ENCODE data around the gene CEP164.

DNA sequence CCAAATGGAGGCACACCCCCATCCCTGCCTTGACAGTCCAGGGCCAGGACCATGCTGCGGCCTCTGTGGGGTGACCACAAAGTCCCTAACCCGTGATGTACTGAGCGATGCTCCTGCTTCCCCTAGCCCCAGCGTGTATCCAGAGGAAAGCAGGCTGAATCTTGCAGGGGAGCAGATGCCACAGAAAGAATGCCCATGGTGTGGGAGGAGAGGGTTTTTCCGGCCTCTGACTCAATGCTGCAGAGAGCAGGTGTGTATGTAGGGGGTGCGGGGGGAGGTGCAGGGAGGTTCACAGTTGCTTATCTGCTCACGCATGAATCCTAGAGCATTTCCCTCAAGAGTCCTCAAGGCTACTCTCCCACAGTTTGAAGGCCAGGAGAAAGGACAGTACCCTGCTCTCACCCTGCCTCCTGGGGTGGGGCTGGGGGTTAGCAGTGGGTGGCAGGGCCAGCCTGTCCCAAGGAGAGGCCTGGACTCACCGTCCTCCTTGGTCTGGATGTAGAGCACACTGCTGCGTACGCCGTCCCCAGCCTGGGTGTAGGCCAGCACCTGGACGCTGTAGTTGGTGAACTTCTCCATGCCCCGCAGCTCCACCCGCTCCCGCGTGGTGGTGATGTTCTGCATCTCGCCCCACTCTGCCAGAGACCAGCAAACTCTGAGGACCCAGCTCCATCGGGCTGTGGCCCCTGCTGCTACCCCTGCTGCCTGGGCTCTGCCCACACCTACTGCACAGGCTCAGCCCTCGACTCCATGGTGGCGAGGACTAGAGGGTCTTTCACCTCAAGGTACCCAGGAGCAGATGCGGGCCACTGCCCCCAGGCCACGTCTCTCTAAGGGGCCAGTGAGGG, 130.8 kb downstream of the CEP164 start:
- TF ChIP-seq, protein P1, sequence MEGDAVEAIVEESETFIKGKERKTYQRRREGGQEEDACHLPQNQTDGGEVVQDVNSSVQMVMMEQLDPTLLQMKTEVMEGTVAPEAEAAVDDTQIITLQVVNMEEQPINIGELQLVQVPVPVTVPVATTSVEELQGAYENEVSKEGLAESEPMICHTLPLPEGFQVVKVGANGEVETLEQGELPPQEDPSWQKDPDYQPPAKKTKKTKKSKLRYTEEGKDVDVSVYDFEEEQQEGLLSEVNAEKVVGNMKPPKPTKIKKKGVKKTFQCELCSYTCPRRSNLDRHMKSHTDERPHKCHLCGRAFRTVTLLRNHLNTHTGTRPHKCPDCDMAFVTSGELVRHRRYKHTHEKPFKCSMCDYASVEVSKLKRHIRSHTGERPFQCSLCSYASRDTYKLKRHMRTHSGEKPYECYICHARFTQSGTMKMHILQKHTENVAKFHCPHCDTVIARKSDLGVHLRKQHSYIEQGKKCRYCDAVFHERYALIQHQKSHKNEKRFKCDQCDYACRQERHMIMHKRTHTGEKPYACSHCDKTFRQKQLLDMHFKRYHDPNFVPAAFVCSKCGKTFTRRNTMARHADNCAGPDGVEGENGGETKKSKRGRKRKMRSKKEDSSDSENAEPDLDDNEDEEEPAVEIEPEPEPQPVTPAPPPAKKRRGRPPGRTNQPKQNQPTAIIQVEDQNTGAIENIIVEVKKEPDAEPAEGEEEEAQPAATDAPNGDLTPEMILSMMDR (IDR thresholded peaks at IDR 0.05 in 2 of 3, conservative IDR thresholded peaks at IDR 0.05 in 1 of 3; ENCODE audit: borderline replicate concordance in 1 of 3, insufficient read depth in 1 of 3, low read depth in 2 of 3, low read length in 2 of 3) = no peak
- TF ChIP-seq POLR2A (IDR thresholded peaks at IDR 0.05; ENCODE audit: borderline replicate concordance, extremely low read depth, insufficient read depth, insufficient read length) (no peak), EZH2phosphoT487 (IDR thresholded peaks at IDR 0.05; ENCODE audit: borderline replicate concordance) (no peak), POLR2AphosphoS5 (IDR thresholded peaks at IDR 0.05; ENCODE audit: low read depth, low read length) (no peak)
